Measurements from ENCODE around the gene PFDN2. TPM values are rescaled to one million over a fixed set of nuclear protein-coding genes. Genes with fewer than 3 reads are reported as not detected.

The PFDN2 gene
- total and polyA plus RNA-seq, 9 donors: 29.5 to 93.0 (median 73.8) TPM

DNA sequence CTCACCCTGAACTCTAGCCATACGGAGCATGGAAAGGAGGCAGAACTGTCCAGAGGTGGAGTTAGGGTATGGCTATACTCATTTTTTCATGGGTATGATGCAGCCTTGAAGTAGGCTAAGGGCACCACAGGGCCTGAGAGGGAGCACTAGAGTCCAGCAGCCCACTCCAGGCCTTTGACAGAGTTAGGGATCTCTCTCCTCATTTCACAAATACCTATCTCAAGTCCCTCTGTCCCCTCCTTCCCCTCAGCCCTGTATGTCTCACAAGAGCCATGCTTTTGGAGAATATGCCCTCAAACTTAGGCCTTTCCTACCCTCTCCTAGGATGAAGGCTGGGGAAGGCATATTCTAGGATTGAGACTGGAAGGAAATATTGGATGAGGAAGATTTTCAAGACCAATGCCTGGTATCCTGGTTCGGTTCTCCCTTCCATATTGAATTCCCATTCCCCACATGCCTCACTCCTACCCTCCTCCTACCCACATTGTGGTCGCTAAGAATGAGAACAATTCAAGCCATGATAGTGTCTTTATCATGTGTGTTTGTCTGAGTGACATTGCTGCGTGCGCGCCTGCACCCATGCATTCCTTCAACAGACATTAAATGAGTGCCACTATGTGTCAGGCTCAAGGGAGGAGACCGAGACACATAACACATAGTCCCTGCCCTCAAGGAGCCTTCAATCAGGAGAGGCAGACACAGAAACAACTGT lies 25.9 kb downstream of the PFDN2 start:
- Histone ChIP-seq H3K4me1 (ENCODE audit: control insufficient read depth, insufficient read depth, low read length) (peaks cover 10% of the 10 kb centered on the region), H3K27ac (ENCODE audit: low read length) (no peak overlapping the region), H3K4me3 (ENCODE audit: low read length) (no peak overlapping the region), H3K27me3 (ENCODE audit: control insufficient read depth, insufficient read depth, low read length) (no peaks in the 10 kb centered on the region), H3K9me3 (replicated peaks; ENCODE audit: control insufficient read depth, low read depth, low read length) (no peaks in the 10 kb centered on the region), H3K36me3 (ENCODE audit: control insufficient read depth, insufficient read depth, low read length) (no peaks in the 10 kb centered on the region)
- 98% methylated on average over 4 of the region's 7 CpGs for WGBS (ENCODE audit: insufficient coverage)
- DNase-seq: no peak

DNA sequence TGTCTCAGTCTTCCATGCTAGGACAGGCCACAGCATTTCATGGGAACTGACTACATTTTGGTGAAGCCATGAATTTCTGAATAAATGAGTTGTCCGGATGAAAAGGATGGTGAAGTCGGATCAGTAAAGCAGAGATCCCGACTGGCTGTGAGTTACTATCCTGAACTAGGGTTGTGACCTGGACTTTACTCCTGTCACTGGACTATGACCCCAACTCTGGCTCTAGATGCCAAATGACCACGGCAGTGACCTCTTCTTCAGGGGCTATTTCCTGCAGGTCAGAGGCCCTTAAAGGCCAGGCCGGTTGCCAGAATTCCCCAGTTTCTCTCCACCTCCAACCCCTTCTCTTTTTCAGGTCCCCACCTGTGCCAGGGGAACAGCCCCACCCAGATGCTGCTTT lies 26.7 kb downstream of the PFDN2 start:
- Histone ChIP-seq H3K27me3 (ENCODE audit: control insufficient read depth, insufficient read depth, low read length) (no peaks in the 10 kb centered on the region), H3K4me3 (ENCODE audit: low read length) (no peak overlapping the region), H3K4me1 (ENCODE audit: control insufficient read depth, insufficient read depth, low read length) (peaks cover 1% of the 10 kb centered on the region), H3K9me3 (replicated peaks; ENCODE audit: control insufficient read depth, low read depth, low read length) (no peaks in the 10 kb centered on the region), H3K27ac (ENCODE audit: low read length) (no peak overlapping the region), H3K36me3 (ENCODE audit: control insufficient read depth, insufficient read depth, low read length) (no peaks in the 10 kb centered on the region)
- DNase-seq: no peak
- 80% methylated on average over 4 of the region's 5 CpGs for WGBS (ENCODE audit: insufficient coverage)

DNA sequence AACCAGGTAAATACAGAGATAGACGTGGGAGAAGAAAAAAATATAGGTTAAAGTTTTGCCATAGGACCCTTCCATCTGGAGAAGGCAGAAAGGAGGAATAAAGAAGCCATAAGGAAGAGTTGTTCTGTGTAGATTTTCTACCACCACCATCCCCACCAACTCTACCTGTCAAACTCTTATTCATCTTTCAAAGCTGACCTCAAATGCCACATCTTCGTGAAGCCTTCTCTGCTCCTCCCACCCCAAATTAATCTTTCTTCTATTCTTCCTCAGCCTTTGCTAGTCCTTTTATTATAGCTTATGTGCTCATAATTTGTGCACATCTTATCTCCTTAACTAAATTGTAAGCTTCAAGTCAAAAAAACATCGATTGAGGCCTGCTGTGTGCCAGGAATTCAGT lies 27.2 kb downstream of the PFDN2 start:
- H3K4me3 ChIP-seq (ENCODE audit: low read length): no peak overlapping the region
- no peak overlapping the region for H3K27ac ChIP-seq (ENCODE audit: low read length)
- H3K36me3 ChIP-seq (ENCODE audit: control insufficient read depth, insufficient read depth, low read length): no peaks in the 10 kb centered on the region
- no peak for DNase-seq
- no CpG with 5 or more reads among the region's 3 CpGs for WGBS (ENCODE audit: insufficient coverage)
- no peaks in the 10 kb centered on the region for H3K9me3 ChIP-seq (replicated peaks; ENCODE audit: control insufficient read depth, low read depth, low read length)
- no peaks in the 10 kb centered on the region for H3K27me3 ChIP-seq (ENCODE audit: control insufficient read depth, insufficient read depth, low read length)
- H3K4me1 ChIP-seq (ENCODE audit: control insufficient read depth, insufficient read depth, low read length): no peaks in the 10 kb centered on the region

DNA sequence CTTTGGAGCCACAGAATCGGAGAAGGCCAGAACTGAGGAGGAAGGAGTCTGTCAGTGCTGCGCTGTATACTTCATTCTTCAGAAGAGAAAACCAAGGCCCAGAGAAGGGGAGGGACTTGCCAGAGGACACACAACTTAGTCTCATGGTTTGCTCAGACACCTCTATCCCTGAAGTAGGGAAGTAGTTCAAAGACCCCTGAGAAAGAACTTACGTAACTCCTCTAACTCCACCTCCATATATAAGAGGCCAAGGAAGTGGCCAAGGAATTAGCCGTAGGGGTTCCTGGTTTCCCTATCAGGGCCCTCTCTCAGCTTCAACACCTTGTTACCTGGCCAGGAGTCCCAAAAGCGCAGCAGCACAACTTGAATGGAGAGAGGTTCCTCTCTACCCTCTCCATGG lies 27.9 kb downstream of the PFDN2 start:
- WGBS (ENCODE audit: insufficient coverage): 94% methylated on average over 3 of the region's 5 CpGs

DNA sequence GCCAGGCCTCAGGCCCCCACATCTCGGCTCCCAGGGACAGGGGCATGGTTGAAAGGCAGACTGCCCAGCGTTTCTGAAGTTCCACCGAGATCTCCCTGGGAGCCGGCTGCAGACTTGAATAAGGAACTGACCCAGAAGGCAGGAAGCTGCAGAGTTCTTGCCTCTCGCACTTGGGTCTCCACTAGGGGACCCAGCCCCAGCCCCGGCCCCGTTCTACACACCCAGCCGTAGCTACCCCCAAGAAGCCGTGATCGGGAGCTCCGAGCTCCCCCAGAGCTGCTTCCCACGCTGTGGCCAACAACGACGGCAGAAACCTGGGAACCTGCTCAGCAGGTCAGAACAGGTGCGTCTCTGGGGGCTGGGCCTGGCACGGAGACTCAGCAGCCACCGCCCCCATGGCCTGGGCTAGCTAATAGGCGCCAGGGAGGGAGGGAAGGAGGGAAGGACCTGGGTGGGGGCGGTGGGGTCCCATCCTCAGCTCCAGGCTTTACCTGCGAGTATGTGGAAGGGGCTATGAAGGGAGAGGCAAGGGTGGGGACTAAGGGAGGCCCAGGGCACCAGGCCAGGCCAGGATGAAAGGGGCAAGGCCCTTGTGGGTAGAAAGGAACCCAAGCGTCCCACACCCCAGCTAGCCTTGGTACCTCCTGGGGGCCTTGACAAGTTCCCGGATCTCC lies 28.4 kb downstream of the PFDN2 start, which contains the start of gene NECTIN4:
TSS of gene NECTIN4 (minus strand) at position 308 of the 674 bp plus-strand sequence. CDS start at position 46, 262 bp downstream.
- Histone ChIP-seq H3K27me3 (ENCODE audit: control insufficient read depth, insufficient read depth, low read length) (no peaks in the 10 kb centered on the region), H3K36me3 (ENCODE audit: control insufficient read depth, insufficient read depth, low read length) (no peaks in the 10 kb centered on the region), H3K9me3 (replicated peaks; ENCODE audit: control insufficient read depth, low read depth, low read length) (no peaks in the 10 kb centered on the region), H3K27ac (ENCODE audit: low read length) (no peak within 1 kb of the TSS), H3K4me3 (ENCODE audit: low read length) (no peak within 1 kb of the TSS), H3K4me1 (ENCODE audit: control insufficient read depth, insufficient read depth, low read length) (no peaks in the 10 kb centered on the region)
- WGBS (ENCODE audit: insufficient coverage): 47% methylated on average over 18 of the region's 22 CpGs
- DNase-seq: no peak

More for the DNA sequence above, 27.9 kb downstream of the PFDN2 start:
- H3K27me3 ChIP-seq (ENCODE audit: control insufficient read depth, insufficient read depth, low read length): no peaks in the 10 kb centered on the region
- H3K4me1 ChIP-seq (ENCODE audit: control insufficient read depth, insufficient read depth, low read length): no peaks in the 10 kb centered on the region
- H3K36me3 ChIP-seq (ENCODE audit: control insufficient read depth, insufficient read depth, low read length): no peaks in the 10 kb centered on the region
- H3K9me3 ChIP-seq (replicated peaks; ENCODE audit: control insufficient read depth, low read depth, low read length): no peaks in the 10 kb centered on the region
- H3K27ac ChIP-seq (ENCODE audit: low read length): no peak overlapping the region
- no peak for DNase-seq
- no peak overlapping the region for H3K4me3 ChIP-seq (ENCODE audit: low read length)

DNA sequence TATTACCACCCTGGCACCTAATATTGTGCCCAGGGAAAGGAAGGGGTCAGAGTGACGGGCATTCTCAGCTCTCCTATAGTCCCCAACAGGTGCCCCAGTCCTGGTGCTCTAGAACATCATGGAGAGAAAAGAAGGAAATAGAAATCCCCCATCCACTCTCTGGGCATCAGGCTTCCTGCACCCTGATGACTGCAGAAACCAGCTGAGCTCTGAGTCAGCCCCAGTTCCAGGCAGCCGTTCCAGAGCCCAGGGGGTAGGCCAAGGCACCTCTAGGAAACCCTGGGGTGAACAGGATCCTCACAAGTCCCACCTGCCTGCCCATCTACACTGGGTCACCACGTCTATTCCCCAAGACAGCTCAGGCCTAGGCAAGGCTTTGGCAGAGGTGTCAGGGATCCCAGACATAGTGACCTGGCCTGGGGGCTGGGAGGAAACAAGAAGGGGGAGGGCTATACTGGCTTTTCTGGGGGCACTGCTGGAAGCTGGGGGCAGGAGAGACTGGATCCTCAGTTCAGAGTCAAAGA lies 29.2 kb downstream of the PFDN2 start:
- no peaks in the 10 kb centered on the region for H3K36me3 ChIP-seq (ENCODE audit: control insufficient read depth, insufficient read depth, low read length)
- no peak overlapping the region for H3K4me3 ChIP-seq (ENCODE audit: low read length)
- no peaks in the 10 kb centered on the region for H3K4me1 ChIP-seq (ENCODE audit: control insufficient read depth, insufficient read depth, low read length)
- no peaks in the 10 kb centered on the region for H3K27me3 ChIP-seq (ENCODE audit: control insufficient read depth, insufficient read depth, low read length)
- no peak overlapping the region for H3K27ac ChIP-seq (ENCODE audit: low read length)
- WGBS (ENCODE audit: insufficient coverage): 67% methylated on average over 1 of the region's 3 CpGs
- H3K9me3 ChIP-seq (replicated peaks; ENCODE audit: control insufficient read depth, low read depth, low read length): no peaks in the 10 kb centered on the region
- DNase-seq: no peak

DNA sequence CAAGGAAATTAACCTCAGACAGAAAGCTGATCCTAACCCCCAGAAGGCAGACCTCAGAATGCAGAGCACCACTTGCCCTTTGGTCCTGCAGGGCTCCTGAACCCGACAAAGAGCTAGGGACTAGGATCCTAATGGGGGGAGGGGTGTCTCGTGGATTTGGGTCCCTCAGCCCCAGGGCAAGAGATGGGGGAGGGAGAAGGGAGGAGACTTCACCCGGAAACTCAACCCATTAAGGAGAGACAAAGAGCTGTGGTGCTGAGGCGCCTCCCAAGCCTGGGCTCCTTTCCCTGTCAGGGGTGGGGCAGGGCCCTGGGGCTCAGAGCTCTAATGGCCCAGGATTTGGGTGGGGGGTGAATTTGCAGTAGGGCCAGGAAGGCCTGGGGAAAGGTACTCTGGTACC lies 31.4 kb downstream of the PFDN2 start:
- Histone ChIP-seq H3K4me3 (ENCODE audit: low read length) (no peak overlapping the region), H3K4me1 (ENCODE audit: control insufficient read depth, insufficient read depth, low read length) (no peaks in the 10 kb centered on the region), H3K27ac (ENCODE audit: low read length) (no peak overlapping the region)

DNA sequence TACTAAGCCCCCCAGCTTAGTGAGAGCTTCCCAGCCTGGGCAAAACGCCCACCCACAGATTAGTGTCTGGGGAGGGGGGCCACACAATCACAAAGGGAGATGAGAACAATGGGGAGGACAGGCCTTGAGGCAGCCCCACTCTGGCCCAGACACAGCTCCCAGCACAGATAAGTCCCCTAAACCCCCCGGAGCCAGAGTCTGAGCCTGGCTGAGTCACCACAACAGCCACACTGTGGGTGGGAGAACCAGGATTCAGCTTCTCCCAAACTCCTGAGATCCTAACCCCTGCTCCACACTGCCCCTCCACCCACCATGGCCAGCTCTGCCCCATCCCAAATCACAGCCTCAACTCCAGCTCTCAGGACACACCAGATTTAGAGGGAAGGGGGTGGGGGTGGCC lies 32.7 kb downstream of the PFDN2 start:
- H3K4me1 ChIP-seq (ENCODE audit: control insufficient read depth, insufficient read depth, low read length): no peaks in the 10 kb centered on the region
- no peaks in the 10 kb centered on the region for H3K9me3 ChIP-seq (replicated peaks; ENCODE audit: control insufficient read depth, low read depth, low read length)
- DNase-seq: no peak
- no peak overlapping the region for H3K4me3 ChIP-seq (ENCODE audit: low read length)
- H3K27me3 ChIP-seq (ENCODE audit: control insufficient read depth, insufficient read depth, low read length): peaks cover under 1% of the 10 kb centered on the region
- no CpG with 5 or more reads among the region's 2 CpGs for WGBS (ENCODE audit: insufficient coverage)
- no peaks in the 10 kb centered on the region for H3K36me3 ChIP-seq (ENCODE audit: control insufficient read depth, insufficient read depth, low read length)
- H3K27ac ChIP-seq (ENCODE audit: low read length): no peak overlapping the region

More for the DNA sequence above, 31.4 kb downstream of the PFDN2 start:
- no peaks in the 10 kb centered on the region for H3K36me3 ChIP-seq (ENCODE audit: control insufficient read depth, insufficient read depth, low read length)
- WGBS (ENCODE audit: insufficient coverage): 57% methylated on average over 3 of the region's 4 CpGs
- no peak for DNase-seq
- H3K9me3 ChIP-seq (replicated peaks; ENCODE audit: control insufficient read depth, low read depth, low read length): no peaks in the 10 kb centered on the region
- no peaks in the 10 kb centered on the region for H3K27me3 ChIP-seq (ENCODE audit: control insufficient read depth, insufficient read depth, low read length)

DNA sequence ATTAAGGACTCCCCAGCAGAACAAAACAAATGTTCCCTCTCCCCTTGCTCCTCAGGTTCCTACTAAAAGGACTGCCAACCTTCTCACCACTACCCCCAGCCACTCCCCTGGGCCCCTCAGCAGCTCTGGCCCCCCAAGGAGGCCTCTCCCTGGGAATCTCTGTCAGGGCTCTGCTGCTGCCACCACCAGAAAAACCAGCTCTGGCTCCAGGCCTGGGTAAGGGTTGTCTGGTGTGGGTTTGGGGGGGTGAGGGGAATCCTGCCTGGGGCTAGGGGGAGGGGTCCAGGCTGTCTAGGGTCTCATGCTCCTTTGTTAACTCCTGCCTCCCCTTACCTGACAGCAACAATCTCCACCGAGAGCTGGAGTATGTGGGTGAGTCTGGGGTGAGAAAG lies 33.2 kb downstream of the PFDN2 start:
- H3K4me1 ChIP-seq (ENCODE audit: control insufficient read depth, insufficient read depth, low read length): no peaks in the 10 kb centered on the region
- DNase-seq: no peak
- H3K36me3 ChIP-seq (ENCODE audit: control insufficient read depth, insufficient read depth, low read length): no peaks in the 10 kb centered on the region
- no CpG with 5 or more reads among the region's 1 CpG for WGBS (ENCODE audit: insufficient coverage)
- no peaks in the 10 kb centered on the region for H3K9me3 ChIP-seq (replicated peaks; ENCODE audit: control insufficient read depth, low read depth, low read length)
- H3K27me3 ChIP-seq (ENCODE audit: control insufficient read depth, insufficient read depth, low read length): peaks cover 6% of the 10 kb centered on the region
- H3K27ac ChIP-seq (ENCODE audit: low read length): no peak overlapping the region
- H3K4me3 ChIP-seq (ENCODE audit: low read length): no peak overlapping the region

DNA sequence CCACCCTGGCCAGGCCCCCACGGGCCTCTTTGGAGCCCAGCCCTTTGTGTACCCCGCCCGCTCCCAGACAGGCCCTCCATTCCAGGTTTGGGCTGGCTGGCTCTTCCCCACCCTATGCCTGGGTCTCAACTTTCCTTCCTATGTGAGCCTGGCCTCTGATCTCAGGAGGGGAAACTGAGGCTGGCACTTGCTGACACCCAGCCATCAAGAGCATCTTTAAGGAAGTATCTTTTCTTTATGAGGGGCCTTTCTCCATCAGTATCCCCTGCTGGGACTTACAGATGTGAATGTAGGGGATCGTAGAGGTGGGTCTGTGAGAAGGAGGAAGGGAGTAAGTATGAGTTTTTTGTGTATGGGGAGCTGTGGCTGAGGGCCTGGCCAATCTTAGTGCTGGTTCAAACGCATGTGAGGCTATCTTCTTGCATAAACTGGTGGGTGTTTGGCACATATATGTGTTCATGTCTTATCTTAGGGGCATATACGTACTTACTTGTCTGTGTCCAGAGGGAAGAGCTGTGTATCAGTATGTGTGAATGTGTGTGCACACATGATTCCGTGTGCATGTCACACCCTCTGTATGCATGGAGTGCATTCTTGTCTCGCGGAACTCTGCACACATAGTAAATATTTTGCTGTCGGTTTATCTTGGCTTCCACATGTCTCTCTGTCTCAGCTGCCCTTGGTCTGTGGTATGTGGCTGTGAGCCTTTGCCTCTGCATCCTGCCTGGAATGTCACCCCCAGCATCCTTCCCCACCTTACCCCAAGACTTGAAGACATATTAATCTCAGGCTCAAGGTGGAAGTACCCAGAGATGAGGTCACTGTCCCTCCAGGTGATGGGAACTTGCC lies 33.9 kb downstream of the PFDN2 start:
- DNase-seq: no peak
- H3K27ac ChIP-seq (ENCODE audit: low read length): no peak overlapping the region
- peaks cover 13% of the 10 kb centered on the region for H3K27me3 ChIP-seq (ENCODE audit: control insufficient read depth, insufficient read depth, low read length)
- no peak overlapping the region for H3K4me3 ChIP-seq (ENCODE audit: low read length)
- H3K4me1 ChIP-seq (ENCODE audit: control insufficient read depth, insufficient read depth, low read length): no peaks in the 10 kb centered on the region
- H3K9me3 ChIP-seq (replicated peaks; ENCODE audit: control insufficient read depth, low read depth, low read length): no peaks in the 10 kb centered on the region
- no peaks in the 10 kb centered on the region for H3K36me3 ChIP-seq (ENCODE audit: control insufficient read depth, insufficient read depth, low read length)
- 65% methylated on average over 3 of the region's 10 CpGs for WGBS (ENCODE audit: insufficient coverage)

Data from muscle of leg (tissue), 11 donors.